ENCODE measurements around the gene GLB1L2.

The GLB1L2 gene

DNA sequence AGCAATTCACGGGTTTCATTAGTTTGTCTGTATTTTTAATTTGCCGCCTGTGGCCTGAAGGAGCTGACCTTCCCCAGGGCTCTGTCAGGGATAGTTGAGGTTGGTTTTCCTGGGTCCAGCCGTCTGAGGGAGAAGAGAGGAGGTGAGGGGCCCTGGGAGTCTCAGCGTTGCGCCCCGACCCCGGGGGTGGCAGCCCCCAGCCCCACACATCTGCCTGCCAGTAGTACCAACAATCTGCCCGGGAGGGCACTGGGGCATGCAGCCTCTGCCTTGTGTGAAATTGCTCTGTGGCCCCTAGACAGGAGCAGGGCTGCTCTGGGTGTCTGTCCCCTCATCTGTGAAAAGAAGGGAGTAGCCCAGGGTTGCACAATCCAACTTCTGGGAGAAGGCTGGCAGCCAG, 73.6 kb downstream of the GLB1L2 start:
- no peak overlapping the region for H3K4me3 ChIP-seq (ENCODE audit: low read length)
- no peak overlapping the region for H3K9ac ChIP-seq (ENCODE audit: low read depth, low read length)
- H3K27ac ChIP-seq (ENCODE audit: low read length), result no peak overlapping the region
- H3K27me3 ChIP-seq (ENCODE audit: insufficient read depth, low read length), result peaks cover 14% of the 10 kb centered on the region
- H3K4me1 ChIP-seq (ENCODE audit: insufficient read depth, low read length), result peaks cover 8% of the 10 kb centered on the region; the same call in 1 of the 2 replicates
- H3K9me3 ChIP-seq (ENCODE audit: insufficient read depth, low read depth, low read length), result no peaks in the 10 kb centered on the region
- no peaks in the 10 kb centered on the region; the same call in 1 of the 2 replicates for H3K36me3 ChIP-seq (ENCODE audit: insufficient read depth, low read depth, low read length)

DNA sequence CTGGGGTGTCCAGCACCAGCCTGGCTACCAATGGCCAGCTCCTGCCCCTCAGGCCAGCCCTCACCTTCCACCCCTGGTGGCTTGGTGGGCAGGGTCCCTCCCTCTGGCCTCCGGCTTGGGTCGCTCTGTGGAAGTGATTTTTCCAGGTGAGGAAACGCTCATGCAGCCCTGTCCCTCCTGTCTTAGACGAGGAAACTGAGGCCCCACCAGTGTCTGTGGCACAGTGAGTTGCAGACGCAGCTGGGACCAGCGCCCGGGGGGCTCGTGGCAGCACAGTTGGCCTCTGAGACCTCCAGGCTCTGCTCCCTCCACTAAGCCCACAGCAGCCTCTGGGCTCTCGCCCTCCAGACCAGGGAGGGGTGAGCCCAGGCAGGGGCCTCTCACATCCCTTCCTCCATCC, 74.1 kb downstream of the GLB1L2 start:
- Histone ChIP-seq H3K27me3 (ENCODE audit: insufficient read depth, low read length) (peaks cover 18% of the 10 kb centered on the region), H3K27ac (ENCODE audit: low read length) (no peak overlapping the region), H3K9me3 (ENCODE audit: insufficient read depth, low read depth, low read length) (no peaks in the 10 kb centered on the region), H3K9ac (ENCODE audit: low read depth, low read length) (no peak overlapping the region), H3K4me3 (ENCODE audit: low read length) (no peak overlapping the region), H3K36me3 (ENCODE audit: insufficient read depth, low read depth, low read length) (no peaks in the 10 kb centered on the region; the same call in 1 of the 2 replicates), H3K4me1 (ENCODE audit: insufficient read depth, low read length) (peaks cover 12% of the 10 kb centered on the region; the same call in 1 of the 2 replicates)

DNA sequence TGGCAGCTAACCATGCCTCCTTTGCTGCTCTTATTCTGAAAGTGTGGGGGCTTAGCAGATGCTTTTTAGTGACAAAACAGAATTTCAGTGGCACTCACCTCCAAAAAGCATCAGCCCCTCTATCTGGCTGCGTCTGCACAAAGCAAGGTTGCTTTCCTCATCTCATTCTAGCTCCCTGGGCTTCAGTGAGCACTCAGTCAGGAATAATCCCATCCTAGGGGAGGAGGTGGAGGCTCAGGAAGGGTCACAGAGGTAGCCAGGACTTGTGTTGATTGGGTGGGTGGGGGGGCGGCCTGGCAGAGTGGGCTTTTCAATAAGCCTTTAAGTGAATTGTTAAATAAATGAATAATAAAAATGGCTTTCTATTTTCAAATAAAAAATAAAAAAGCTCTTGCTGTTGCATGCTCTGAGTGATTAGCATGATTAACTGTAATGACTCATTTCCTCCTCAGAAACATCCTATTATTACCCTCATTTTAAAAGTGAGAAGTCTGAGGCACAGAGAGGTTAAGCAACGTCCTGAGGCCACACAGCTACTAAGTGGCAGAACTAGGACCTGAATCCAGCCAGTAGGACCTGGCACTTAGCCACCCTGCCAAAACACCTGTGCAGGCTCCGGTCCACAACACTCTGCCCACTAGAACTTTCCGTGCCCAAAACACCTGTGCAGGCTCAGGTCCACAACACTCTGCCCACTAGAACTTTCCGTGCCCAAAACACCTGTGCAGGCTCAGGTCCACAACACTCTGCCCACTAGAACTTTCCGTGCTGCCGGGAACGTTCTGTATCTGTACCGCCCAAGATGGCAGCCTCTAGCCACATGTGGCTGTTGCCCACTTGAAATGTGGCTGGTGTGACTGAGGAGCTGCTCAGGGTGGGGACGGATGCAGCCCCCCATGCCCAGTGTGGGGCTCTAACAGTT, 74.7 kb downstream of the GLB1L2 start:
- H3K36me3 ChIP-seq (ENCODE audit: insufficient read depth, low read depth, low read length), result no peaks in the 10 kb centered on the region; the same call in 1 of the 2 replicates
- H3K4me3 ChIP-seq (ENCODE audit: low read length), result no peak overlapping the region
- peaks cover 15% of the 10 kb centered on the region; the same call in 1 of the 2 replicates for H3K4me1 ChIP-seq (ENCODE audit: insufficient read depth, low read length)
- peaks cover 24% of the 10 kb centered on the region for H3K27me3 ChIP-seq (ENCODE audit: insufficient read depth, low read length)
- H3K9ac ChIP-seq (ENCODE audit: low read depth, low read length), result no peak overlapping the region
- H3K27ac ChIP-seq (ENCODE audit: low read length), result no peak overlapping the region
- no peaks in the 10 kb centered on the region for H3K9me3 ChIP-seq (ENCODE audit: insufficient read depth, low read depth, low read length)

GRCh38 chr11:134407321-134407828, 75.6 kb downstream of the GLB1L2 start:
- H3K9ac ChIP-seq (ENCODE audit: low read depth, low read length), result no peak overlapping the region
- H3K27ac ChIP-seq (ENCODE audit: low read length), result no peak overlapping the region
- no peaks in the 10 kb centered on the region for H3K9me3 ChIP-seq (ENCODE audit: insufficient read depth, low read depth, low read length)
- H3K4me3 ChIP-seq (ENCODE audit: low read length), result no peak overlapping the region
- H3K4me1 ChIP-seq (ENCODE audit: insufficient read depth, low read length), result peaks cover 15% of the 10 kb centered on the region; the same call in 1 of the 2 replicates
- H3K27me3 ChIP-seq (ENCODE audit: insufficient read depth, low read length), result peaks cover 24% of the 10 kb centered on the region
- no peaks in the 10 kb centered on the region; the same call in 1 of the 2 replicates for H3K36me3 ChIP-seq (ENCODE audit: insufficient read depth, low read depth, low read length)

GRCh38 chr11:134407923-134408322, 76.1 kb downstream of the GLB1L2 start:
- no peaks in the 10 kb centered on the region for H3K9me3 ChIP-seq (ENCODE audit: insufficient read depth, low read depth, low read length)
- no peak overlapping the region for H3K27ac ChIP-seq (ENCODE audit: low read length)
- peaks cover 26% of the 10 kb centered on the region for H3K27me3 ChIP-seq (ENCODE audit: insufficient read depth, low read length)
- no peak overlapping the region for H3K9ac ChIP-seq (ENCODE audit: low read depth, low read length)
- H3K4me1 ChIP-seq (ENCODE audit: insufficient read depth, low read length), result peaks cover 15% of the 10 kb centered on the region; the same call in 1 of the 2 replicates
- no peaks in the 10 kb centered on the region; the same call in 1 of the 2 replicates for H3K36me3 ChIP-seq (ENCODE audit: insufficient read depth, low read depth, low read length)
- H3K4me3 ChIP-seq (ENCODE audit: low read length), result no peak overlapping the region

DNA sequence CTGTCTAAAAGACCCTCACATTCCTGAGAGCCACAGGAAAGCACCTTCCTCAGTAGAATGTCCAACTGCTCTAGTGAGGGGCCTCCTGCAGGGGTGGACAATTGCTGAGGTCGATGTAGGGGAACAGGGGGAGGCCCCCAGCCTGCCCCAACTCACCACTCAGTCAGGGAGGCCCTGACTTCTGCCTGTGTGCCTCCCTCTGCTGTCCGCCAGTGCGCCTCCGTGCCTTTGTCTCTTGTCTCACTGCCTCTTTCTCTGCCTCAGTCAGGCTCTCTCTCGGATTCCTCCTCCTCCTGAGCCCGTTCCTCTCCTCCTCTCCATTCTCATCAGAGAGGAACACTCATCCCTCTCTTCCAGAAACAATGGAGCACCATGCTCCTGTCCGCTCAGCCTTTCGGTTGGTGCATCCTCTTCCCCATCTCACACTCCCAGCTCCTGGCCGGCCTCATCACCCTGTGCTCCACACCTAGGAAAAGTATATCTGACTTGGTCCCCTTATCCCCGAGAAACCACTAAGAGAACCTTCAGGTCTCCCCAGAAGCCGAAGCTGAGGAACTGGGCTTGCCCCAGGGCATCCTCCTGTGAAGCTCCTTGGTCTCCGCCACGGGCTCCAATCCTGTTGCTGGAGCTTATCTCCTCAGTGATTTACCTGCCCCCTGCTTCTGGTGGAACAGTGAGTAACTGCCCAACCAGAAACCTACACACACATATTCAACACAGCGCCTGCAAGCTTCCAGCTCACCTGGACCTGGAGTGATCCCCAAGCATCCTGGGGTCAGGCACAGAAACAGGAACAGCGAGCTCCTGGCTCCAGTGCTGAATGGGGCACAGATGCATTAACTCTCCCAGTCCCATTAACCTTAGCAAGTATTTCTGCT, 78.0 kb downstream of the GLB1L2 start:
- peaks cover 27% of the 10 kb centered on the region for H3K4me1 ChIP-seq (ENCODE audit: insufficient read depth, low read length)
- H3K27ac ChIP-seq (ENCODE audit: low read length), result no peak overlapping the region
- H3K36me3 ChIP-seq (ENCODE audit: insufficient read depth, low read depth, low read length), result no peaks in the 10 kb centered on the region; the same call in 1 of the 2 replicates
- no peaks in the 10 kb centered on the region for H3K9me3 ChIP-seq (ENCODE audit: insufficient read depth, low read depth, low read length)
- H3K9ac ChIP-seq (ENCODE audit: low read depth, low read length), result no peak overlapping the region
- H3K4me3 ChIP-seq (ENCODE audit: low read length), result peak overlapping the region; percentile 70; the same call in 1 of the 2 replicates
- peaks cover 44% of the 10 kb centered on the region for H3K27me3 ChIP-seq (ENCODE audit: insufficient read depth, low read length)

- Histone ChIP-seq H3K27me3 (ENCODE audit: insufficient read depth, low read length) (peaks cover 54% of the 10 kb centered on the region), H3K36me3 (ENCODE audit: insufficient read depth, low read depth, low read length) (no peaks in the 10 kb centered on the region; the same call in 1 of the 2 replicates), H3K27ac (ENCODE audit: low read length) (no peak overlapping the region), H3K9ac (ENCODE audit: low read depth, low read length) (peak overlapping the region; percentile 68; the same call in 1 of the 2 replicates), H3K4me1 (ENCODE audit: insufficient read depth, low read length) (peaks cover 37% of the 10 kb centered on the region), H3K9me3 (ENCODE audit: insufficient read depth, low read depth, low read length) (no peaks in the 10 kb centered on the region), H3K4me3 (ENCODE audit: low read length) (peak overlapping the region; percentile 70; the same call in 1 of the 2 replicates)
These were observed 79.0 kb downstream of the GLB1L2 start for GRCh38 chr11:134410766-134411165.

- Histone ChIP-seq H3K27me3 (ENCODE audit: insufficient read depth, low read length) (peaks cover 65% of the 10 kb centered on the region), H3K36me3 (ENCODE audit: insufficient read depth, low read depth, low read length) (no peaks in the 10 kb centered on the region; the same call in 1 of the 2 replicates), H3K9me3 (ENCODE audit: insufficient read depth, low read depth, low read length) (no peaks in the 10 kb centered on the region), H3K4me1 (ENCODE audit: insufficient read depth, low read length) (peaks cover 37% of the 10 kb centered on the region), H3K27ac (ENCODE audit: low read length) (no peak within 1 kb of the TSS), H3K4me3 (ENCODE audit: low read length) (peak within 1 kb of the TSS; percentile 82), H3K9ac (ENCODE audit: low read depth, low read length) (peak within 1 kb of the TSS; percentile 68; the same call in 1 of the 2 replicates)
These were observed 80.6 kb downstream of the GLB1L2 start, which contains the start of gene B3GAT1 for GRCh38 chr11:134412203-134413042. B3GAT1 (minus strand) TSS chr11:134412242; CDS start chr11:134387659, 24,583 bp downstream.

DNA sequence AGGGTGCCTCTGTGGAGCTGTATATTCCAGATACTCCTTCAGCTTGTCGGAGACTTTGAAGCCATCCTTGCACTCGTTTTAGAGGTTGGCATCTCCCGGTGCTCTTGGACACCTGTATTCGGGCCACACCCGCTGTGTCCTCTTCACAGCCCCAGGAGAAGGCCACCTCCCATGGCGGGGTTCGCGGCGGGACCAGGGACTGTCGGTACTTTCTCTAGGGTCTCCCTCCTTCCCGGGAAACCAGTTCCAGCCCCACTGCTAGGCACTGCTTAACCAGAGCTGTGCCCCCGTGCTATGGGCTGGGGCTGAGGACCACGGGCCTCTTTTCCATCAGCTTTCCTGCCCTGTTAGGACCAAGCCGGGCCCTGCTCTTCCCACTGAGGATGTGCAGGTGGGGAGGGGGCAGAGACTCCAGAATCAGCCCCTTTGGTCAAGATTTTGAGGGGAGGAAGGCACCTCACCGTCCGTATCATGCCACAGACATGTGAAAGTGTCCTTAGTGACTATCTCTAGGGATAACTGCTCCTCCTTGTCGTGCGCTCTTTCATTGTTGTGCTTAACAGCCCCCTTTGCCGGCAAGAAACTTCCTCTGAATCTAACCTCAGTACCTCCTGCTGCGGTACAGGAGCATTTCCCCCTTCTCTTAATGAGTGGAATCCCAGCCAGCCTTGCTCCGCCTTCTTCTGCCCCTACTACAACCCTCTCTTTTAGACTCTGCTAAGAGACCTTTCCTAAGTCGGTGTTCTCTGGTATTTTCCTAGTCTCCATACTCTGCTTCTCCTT, 81.4 kb downstream of the GLB1L2 start:
- peak overlapping the region; percentile 65; the same call in 1 of the 2 replicates for H3K9ac ChIP-seq (ENCODE audit: low read depth, low read length)

More for the DNA sequence above, 81.4 kb downstream of the GLB1L2 start:
- Histone ChIP-seq H3K27me3 (ENCODE audit: insufficient read depth, low read length) (peaks cover 65% of the 10 kb centered on the region), H3K36me3 (ENCODE audit: insufficient read depth, low read depth, low read length) (no peaks in the 10 kb centered on the region; the same call in 1 of the 2 replicates), H3K4me3 (ENCODE audit: low read length) (peak overlapping the region; percentile 82), H3K27ac (ENCODE audit: low read length) (no peak overlapping the region), H3K9me3 (ENCODE audit: insufficient read depth, low read depth, low read length) (no peaks in the 10 kb centered on the region), H3K4me1 (ENCODE audit: insufficient read depth, low read length) (peaks cover 37% of the 10 kb centered on the region)
